ENCODE data around the gene CLMN. TPM values are rescaled to one million over a fixed set of nuclear protein-coding genes. Genes with fewer than 3 reads are reported as not detected.

The CLMN gene
- polyA plus RNA-seq, 1 donor from 2014 or later = 0.57 TPM

- TF ChIP-seq CTCF (IDR thresholded peaks at IDR 0.05; ENCODE audit: poor library complexity, severe bottlenecking) (no peak), EP300 (conservative IDR thresholded peaks at IDR 0.05; ENCODE audit: poor library complexity, severe bottlenecking) (no peak), MXI1 (conservative IDR thresholded peaks at IDR 0.05; ENCODE audit: poor library complexity, severe bottlenecking) (no peak), REST (IDR thresholded peaks at IDR 0.05; ENCODE audit: borderline replicate concordance) (no peak), RAD21 (conservative IDR thresholded peaks at IDR 0.05) (no peak), POLR2AphosphoS5 (IDR thresholded peaks at IDR 0.05) (no peak), TAF1 (IDR thresholded peaks at IDR 0.05; ENCODE audit: low read depth) (no peak), EZH2 (IDR thresholded peaks at IDR 0.05; ENCODE audit: borderline replicate concordance, insufficient read depth, low read length, poor library complexity, severe bottlenecking) (no peak), SMC3 (conservative IDR thresholded peaks at IDR 0.05; ENCODE audit: poor library complexity) (no peak)
- Histone ChIP-seq H3K9me2 (ENCODE audit: insufficient read depth, low read length) (no peaks in the 10 kb centered on the region), H3K27ac (ENCODE audit: low read length) (no peak overlapping the region), H2AFZ (ENCODE audit: low read depth, low read length) (no peak overlapping the region), H3K9me3 (ENCODE audit: low read length) (no peaks in the 10 kb centered on the region), H3K79me2 (replicated peaks; ENCODE audit: insufficient read depth, low read length) (no peaks in the 10 kb centered on the region), H3K36me3 (ENCODE audit: insufficient read depth, low read length) (no peaks in the 10 kb centered on the region), H3K4me2 (ENCODE audit: low read length) (no peak overlapping the region), H3K4me3 (ENCODE audit: low read length) (no peak overlapping the region), H4K20me1 (ENCODE audit: insufficient read depth) (no peaks in the 10 kb centered on the region), H3F3A (ENCODE audit: insufficient read depth, low read length, poor library complexity, severe bottlenecking) (no peaks in the 10 kb centered on the region), H3K27me3 (ENCODE audit: insufficient read depth, low read depth, low read length) (no peaks in the 10 kb centered on the region), H3K9ac (ENCODE audit: low read length) (no peak overlapping the region)
Observed at GRCh38 chr14:95303552-95303951, 16.2 kb downstream of the CLMN start.

- Histone ChIP-seq H3K4me2 (ENCODE audit: low read length) (no peak overlapping the region), H3K9me3 (ENCODE audit: low read length) (no peaks in the 10 kb centered on the region), H3K27ac (ENCODE audit: low read length) (no peak overlapping the region), H3K36me3 (ENCODE audit: insufficient read depth, low read length) (no peaks in the 10 kb centered on the region), H3K79me2 (replicated peaks; ENCODE audit: insufficient read depth, low read length) (no peaks in the 10 kb centered on the region), H3F3A (ENCODE audit: insufficient read depth, low read length, poor library complexity, severe bottlenecking) (no peaks in the 10 kb centered on the region), H2AFZ (ENCODE audit: low read depth, low read length) (no peak overlapping the region), H4K20me1 (ENCODE audit: insufficient read depth) (no peaks in the 10 kb centered on the region), H3K9ac (ENCODE audit: low read length) (no peak overlapping the region), H3K4me3 (ENCODE audit: low read length) (no peak overlapping the region), H3K9me2 (ENCODE audit: insufficient read depth, low read length) (no peaks in the 10 kb centered on the region), H3K27me3 (ENCODE audit: insufficient read depth, low read depth, low read length) (no peaks in the 10 kb centered on the region)
- TF ChIP-seq EZH2 (IDR thresholded peaks at IDR 0.05; ENCODE audit: borderline replicate concordance, insufficient read depth, low read length, poor library complexity, severe bottlenecking) (no peak), MXI1 (conservative IDR thresholded peaks at IDR 0.05; ENCODE audit: poor library complexity, severe bottlenecking) (no peak), TAF1 (IDR thresholded peaks at IDR 0.05; ENCODE audit: low read depth) (no peak), SMC3 (conservative IDR thresholded peaks at IDR 0.05; ENCODE audit: poor library complexity) (no peak), POLR2AphosphoS5 (IDR thresholded peaks at IDR 0.05) (no peak), EP300 (conservative IDR thresholded peaks at IDR 0.05; ENCODE audit: poor library complexity, severe bottlenecking) (no peak), REST (IDR thresholded peaks at IDR 0.05; ENCODE audit: borderline replicate concordance) (no peak), RAD21 (conservative IDR thresholded peaks at IDR 0.05) (no peak), CTCF (IDR thresholded peaks at IDR 0.05; ENCODE audit: poor library complexity, severe bottlenecking) (no peak)
Observed at GRCh38 chr14:95302667-95303506, 16.8 kb downstream of the CLMN start.

Data from neural cell (in vitro differentiated cells).